ENCODE data around the gene ZCRB1.

GRCh38 chr12:42286741-42287140, 39.2 kb downstream of the ZCRB1 start:
- TF ChIP-seq CTCF (tag by site-specific recombination; IDR thresholded peaks at IDR 0.05) = no peak
- TF ChIP-seq, protein P1, sequence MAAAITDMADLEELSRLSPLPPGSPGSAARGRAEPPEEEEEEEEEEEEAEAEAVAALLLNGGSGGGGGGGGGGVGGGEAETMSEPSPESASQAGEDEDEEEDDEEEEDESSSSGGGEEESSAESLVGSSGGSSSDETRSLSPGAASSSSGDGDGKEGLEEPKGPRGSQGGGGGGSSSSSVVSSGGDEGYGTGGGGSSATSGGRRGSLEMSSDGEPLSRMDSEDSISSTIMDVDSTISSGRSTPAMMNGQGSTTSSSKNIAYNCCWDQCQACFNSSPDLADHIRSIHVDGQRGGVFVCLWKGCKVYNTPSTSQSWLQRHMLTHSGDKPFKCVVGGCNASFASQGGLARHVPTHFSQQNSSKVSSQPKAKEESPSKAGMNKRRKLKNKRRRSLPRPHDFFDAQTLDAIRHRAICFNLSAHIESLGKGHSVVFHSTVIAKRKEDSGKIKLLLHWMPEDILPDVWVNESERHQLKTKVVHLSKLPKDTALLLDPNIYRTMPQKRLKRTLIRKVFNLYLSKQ (tag by site-specific recombination; IDR thresholded peaks at IDR 0.05; ENCODE audit: borderline replicate concordance) = no peak
